GM21367 (cell line): ENCODE measurements around the gene MEIOSIN.
A peak's percentile ranks its signal among the peaks of the same experiment; 100 is the strongest.
"Not testable (repeated sequence)": the region's sequence is repeated elsewhere in the genome, so short reads cannot be mapped to it uniquely, and the experiment has no call there.

Experiments
- ATAC-seq: cut with Tn5 transposase; IDR thresholded peaks from one replicate; pipeline ENCODE4 v1.9.1; 2021; ENCODE audit not compliant: unreplicated experiment

MEIOSIN gene

DNA sequence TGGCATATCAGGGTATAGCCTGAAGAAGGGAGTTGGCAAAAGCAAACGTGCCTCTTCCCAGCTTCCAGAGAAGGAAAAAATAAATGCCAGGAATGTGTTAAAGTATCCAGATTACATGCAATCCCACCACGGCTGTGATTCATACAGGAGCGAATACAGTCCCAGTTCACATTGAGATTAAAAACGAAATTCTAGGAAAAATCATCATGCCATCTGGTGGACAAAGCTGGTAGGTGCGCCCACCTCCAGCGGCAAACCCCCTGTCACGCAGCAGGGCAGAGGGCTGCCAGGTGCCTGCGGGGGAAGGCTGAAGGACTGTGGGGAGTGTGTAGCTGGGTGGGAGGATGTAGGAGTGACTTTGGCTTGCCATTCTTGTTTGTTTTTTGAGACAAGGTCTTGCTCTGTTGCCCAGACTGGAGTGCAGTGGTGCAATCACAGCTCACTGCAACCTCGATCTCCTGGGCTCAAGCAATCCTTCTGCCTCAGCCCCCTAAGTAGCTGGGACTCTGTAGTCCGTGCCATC is 65.8 kb downstream of the MEIOSIN start:
- peak; percentile 49 for ATAC-seq

- not testable (repeated sequence) for ATAC-seq
These were observed 66.3 kb downstream of the MEIOSIN start for GRCh38 chr19:45799541-45799940.

- ATAC-seq, result no peak
These were observed 66.9 kb downstream of the MEIOSIN start for GRCh38 chr19:45800070-45800553.

DNA sequence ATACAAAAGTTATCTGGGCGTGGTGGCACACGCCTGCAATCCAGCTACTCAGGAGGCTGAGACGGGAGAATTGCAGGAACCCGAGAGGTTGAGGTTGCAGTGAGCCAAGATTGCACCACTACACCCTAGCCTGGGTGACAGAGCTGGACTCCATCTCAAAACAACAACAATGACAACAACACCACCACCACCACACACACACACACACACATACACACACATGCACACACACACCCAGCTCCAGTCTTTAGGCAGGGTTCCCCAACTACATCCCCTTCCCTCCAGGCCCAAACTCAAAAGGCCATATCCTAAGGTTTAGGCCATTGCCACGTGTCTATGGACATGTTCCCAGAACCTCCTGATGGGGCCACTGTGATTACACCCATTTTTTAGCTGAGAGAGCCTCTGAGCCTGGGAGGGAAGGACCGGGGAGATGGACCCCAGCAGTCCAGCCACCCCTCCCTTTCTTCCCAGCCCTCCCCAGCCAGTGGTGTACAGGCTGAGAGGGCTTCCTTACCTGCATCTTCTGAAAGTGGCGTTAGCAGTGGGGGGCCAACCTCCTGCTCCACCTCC is 68.5 kb downstream of the MEIOSIN start:
- no peak for ATAC-seq

- no peak for ATAC-seq
These were observed 71.1 kb downstream of the MEIOSIN start for GRCh38 chr19:45804140-45804958.

DNA sequence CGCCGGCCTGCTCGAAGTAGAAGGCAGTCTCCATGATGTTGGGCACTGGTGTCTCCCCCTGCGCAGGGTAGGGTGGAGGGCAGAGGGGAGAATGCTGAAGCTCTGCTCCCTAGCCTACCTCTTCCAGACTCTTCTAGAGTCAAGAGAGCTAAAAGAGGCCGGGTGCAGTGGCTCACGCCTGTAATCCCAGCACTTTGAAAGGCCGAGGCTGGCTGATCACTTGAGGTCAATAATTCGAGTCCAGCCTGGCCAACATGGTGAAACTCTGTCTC is 71.7 kb downstream of the MEIOSIN start:
- no peak for ATAC-seq

GRCh38 chr19:45805719-45806118 is 72.5 kb downstream of the MEIOSIN start:
- no peak for ATAC-seq

- ATAC-seq, result no peak
These were observed 76.5 kb downstream of the MEIOSIN start for GRCh38 chr19:45809643-45810159.

DNA sequence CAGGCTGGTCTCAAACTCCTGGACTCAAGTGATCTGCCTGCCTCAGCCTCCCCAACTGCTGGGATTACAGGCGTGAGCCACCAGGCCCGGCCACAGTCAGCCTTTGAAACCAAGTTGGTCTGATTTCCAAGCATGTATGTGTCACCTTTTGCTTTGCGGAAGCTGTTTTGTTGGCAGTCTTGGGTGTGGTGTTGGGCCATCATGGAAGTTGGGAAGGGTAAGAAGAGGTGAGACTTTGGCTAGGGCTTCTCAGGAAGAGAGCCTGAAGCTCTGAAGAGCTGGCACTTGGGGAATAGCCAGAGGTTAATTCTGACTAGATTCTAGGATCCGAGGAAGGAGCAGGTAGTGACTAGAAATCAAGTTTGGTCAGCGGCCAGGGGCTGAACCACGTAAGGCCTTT is 79.1 kb downstream of the MEIOSIN start:
- ATAC-seq, result no peak
